ENCODE measurements around the gene ORAI1.
"Not testable (repeated sequence)": the region's sequence is repeated elsewhere in the genome, so short reads cannot be mapped to it uniquely, and the experiment has no call there.

The ORAI1 gene

DNA sequence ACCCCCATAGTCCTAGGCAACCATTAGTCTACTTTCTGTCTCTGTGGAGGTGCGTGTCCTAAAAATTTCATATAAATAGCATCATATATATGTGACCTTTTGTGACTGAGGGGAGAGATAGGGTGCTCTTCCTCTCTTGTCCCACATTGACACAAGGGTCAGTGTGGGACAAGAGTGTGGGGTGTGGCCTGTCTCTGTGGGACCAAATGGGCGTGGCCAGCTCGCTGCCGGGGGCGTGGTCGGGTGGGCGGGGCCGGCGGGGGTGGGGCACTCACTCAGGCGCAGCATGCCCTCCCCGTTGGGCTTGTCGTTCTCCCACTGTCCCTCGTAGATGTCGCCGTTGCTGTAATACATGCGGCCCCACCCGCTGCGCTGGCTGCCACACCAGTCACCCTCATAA lies 27.7 kb downstream of the ORAI1 start:
- no peak for DNase-seq
- H3K4me3 ChIP-seq (ENCODE audit: low read depth, low read length): no peak overlapping the region
- peaks cover 2% of the 10 kb centered on the region; the same call in 1 of the 2 replicates for H3K4me1 ChIP-seq
- TF ChIP-seq, protein P1, sequence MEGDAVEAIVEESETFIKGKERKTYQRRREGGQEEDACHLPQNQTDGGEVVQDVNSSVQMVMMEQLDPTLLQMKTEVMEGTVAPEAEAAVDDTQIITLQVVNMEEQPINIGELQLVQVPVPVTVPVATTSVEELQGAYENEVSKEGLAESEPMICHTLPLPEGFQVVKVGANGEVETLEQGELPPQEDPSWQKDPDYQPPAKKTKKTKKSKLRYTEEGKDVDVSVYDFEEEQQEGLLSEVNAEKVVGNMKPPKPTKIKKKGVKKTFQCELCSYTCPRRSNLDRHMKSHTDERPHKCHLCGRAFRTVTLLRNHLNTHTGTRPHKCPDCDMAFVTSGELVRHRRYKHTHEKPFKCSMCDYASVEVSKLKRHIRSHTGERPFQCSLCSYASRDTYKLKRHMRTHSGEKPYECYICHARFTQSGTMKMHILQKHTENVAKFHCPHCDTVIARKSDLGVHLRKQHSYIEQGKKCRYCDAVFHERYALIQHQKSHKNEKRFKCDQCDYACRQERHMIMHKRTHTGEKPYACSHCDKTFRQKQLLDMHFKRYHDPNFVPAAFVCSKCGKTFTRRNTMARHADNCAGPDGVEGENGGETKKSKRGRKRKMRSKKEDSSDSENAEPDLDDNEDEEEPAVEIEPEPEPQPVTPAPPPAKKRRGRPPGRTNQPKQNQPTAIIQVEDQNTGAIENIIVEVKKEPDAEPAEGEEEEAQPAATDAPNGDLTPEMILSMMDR (IDR thresholded peaks at IDR 0.05; ENCODE audit: low read depth, low read length): no peak
- no peaks in the 10 kb centered on the region for H3K9me3 ChIP-seq
- H3K27me3 ChIP-seq: no peaks in the 10 kb centered on the region
- H3K36me3 ChIP-seq: no peaks in the 10 kb centered on the region

DNA sequence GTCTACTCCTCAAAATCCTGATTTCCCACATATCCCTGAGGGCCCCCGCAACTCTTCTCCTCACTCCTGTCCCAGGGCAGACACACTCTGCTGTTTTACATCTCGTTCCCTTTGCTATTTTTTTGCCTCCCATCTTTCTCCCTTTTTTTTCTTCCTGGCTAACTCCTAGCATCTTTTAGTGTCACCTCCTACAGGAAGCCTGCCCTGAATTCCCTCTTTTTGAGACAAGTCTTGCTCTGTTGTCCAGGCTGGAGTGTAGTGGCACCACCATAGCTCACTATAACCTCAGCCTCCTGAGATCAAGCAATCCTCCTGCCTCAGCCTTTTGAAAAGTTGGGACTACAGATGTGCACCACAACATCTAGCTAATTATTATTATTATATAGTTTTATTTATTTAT lies 29.8 kb downstream of the ORAI1 start:
- TF ChIP-seq, protein P1 (IDR thresholded peaks at IDR 0.05; ENCODE audit: low read depth, low read length): no peak
- DNase-seq: no peak
- H3K36me3 ChIP-seq: no peaks in the 10 kb centered on the region

DNA sequence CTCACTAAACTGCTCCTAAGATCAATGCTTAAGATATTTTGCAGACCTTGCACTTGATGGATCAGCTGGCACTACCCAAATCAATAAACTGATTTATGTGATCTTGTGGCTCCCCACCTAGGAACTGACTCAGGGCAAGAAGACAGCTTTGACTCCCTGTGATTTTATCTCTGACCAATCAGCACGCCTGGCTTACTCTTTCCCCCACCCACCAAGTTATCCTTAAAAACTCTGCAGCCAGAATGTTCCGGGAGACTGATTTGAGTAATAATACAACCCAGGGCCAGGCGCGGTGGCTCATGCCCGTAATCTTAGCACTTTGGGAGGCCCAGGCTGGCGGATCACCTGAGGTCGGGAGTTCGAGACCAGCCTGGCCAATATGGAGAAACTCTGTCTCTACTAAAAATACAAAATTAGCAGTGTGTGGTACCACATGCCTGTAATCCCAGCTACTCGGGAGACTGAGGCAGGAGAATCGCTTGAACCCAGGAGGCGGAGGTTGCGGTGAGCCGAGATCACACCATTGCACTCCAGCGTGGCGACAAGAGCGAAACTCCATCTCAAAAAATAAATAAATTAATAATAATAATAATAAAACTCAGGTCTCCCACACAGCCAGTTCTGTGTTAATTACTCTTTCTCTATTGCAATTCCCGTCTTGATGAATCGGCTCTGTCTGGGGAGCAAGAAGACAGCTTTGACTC lies 31.1 kb downstream of the ORAI1 start:
- TF ChIP-seq, protein P1 (IDR thresholded peaks at IDR 0.05; ENCODE audit: low read depth, low read length): no peak
- Histone ChIP-seq H3K27me3 (no peaks in the 10 kb centered on the region), H3K9me3 (no peaks in the 10 kb centered on the region), H3K36me3 (no peaks in the 10 kb centered on the region), H3K4me1 (peaks cover 4% of the 10 kb centered on the region; the same call in 1 of the 2 replicates), H3K4me3 (ENCODE audit: low read depth, low read length) (no peak overlapping the region)
- DNase-seq: no peak

More for the DNA sequence above, 29.8 kb downstream of the ORAI1 start:
- peaks cover 4% of the 10 kb centered on the region; the same call in 1 of the 2 replicates for H3K4me1 ChIP-seq
- no peak overlapping the region for H3K4me3 ChIP-seq (ENCODE audit: low read depth, low read length)
- H3K27me3 ChIP-seq: no peaks in the 10 kb centered on the region
- H3K9me3 ChIP-seq: no peaks in the 10 kb centered on the region

DNA sequence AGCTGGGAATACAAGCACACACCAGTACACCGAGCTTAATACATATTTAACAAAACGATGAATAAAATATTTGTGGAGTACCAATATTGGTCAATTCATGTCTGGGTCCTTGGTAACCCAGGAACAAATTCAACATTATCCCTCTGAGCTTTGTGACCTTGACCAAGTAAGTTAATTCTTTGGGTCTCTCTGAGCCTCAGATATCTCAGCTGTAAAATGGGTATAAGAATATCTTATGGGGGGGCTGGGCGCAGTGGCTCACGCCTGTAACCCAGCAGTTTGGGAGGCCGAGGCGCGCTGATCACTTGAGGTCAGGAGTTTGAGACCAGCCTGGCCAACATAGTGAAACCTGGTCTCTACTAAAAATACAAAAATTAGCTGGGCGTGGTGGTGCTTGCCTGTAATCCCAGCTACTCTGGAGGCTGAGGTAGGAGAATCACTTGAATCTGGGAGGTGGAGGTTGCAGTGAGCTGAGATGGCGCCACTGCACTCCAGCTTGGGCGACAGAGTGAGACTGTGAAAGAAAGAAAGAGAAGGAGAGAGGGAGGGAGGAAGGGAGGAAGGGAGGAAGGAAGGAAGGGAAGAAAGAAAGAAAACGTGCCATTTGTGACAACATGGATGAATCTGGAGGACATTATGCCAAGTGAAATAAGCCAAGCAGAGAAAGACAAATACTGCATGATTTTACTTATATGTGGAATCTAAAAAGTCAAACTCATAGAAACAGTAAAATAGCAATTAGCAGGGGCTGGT lies 35.2 kb downstream of the ORAI1 start:
- H3K36me3 ChIP-seq; DNase-seq; H3K9me3 ChIP-seq; H3K4me1 ChIP-seq; H3K4me3 ChIP-seq (ENCODE audit: low read depth, low read length); H3K27me3 ChIP-seq: not testable (repeated sequence)

DNA sequence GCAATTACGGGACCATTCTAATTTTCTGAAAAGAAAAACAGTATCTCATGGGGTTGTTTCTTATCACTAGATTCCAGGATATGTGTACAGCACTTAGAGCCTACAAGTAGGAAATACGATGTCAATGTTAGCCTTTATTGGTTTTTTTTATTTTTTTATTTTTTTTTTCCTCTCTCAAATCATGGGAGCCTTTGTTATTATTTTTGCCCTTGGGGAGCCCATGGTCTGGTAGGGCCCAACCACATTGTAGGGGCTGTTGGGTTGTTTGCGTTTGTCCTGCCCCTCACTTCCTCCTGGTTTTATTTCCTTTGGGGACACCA lies 37.2 kb downstream of the ORAI1 start:
- Histone ChIP-seq H3K4me3 (ENCODE audit: low read depth, low read length) (peak overlapping the region; percentile 76), H3K27me3 (no peaks in the 10 kb centered on the region), H3K36me3 (no peaks in the 10 kb centered on the region), H3K4me1 (peaks cover 4% of the 10 kb centered on the region; the same call in 1 of the 2 replicates), H3K9me3 (no peaks in the 10 kb centered on the region)
- TF ChIP-seq, protein P1 (IDR thresholded peaks at IDR 0.05; ENCODE audit: low read depth, low read length): no peak
- no peak for DNase-seq

DNA sequence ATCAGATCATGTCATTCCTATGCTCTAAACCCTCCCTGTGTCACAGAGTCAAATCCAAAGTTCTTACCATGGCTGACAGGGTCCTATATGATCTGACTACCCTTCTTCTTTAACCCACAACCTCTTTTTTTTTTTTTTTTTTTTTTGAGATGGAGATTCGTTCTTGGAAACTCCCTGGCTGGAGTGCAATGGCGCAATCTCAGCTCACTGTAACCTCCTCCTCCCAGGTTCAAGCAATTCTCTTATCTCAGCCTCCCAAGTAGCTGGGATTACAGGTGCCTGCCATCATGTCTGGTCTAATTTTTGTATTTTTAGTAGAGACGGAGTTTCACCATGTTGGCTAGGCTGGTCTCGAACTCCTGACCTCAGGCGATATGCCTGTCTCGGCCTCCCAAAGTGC lies 40.5 kb downstream of the ORAI1 start:
- not testable (repeated sequence) for H3K9me3 ChIP-seq; H3K4me3 ChIP-seq (ENCODE audit: low read depth, low read length); H3K4me1 ChIP-seq

More for the DNA sequence above, 40.5 kb downstream of the ORAI1 start:
- H3K27me3 ChIP-seq, DNase-seq, H3K36me3 ChIP-seq: not testable (repeated sequence)
